A375 (cell line): Measurements from ENCODE around the gene URGCP. TPM values are rescaled to one million over a fixed set of nuclear protein-coding genes. Genes with fewer than 3 reads are reported as not detected.

Source experiments
- small RNA-seq: library from RNA; depleted of rRNA; stranded (forward); fragments of <200 nt; gene quantifications from one replicate; pipeline ENCODE3, GENCODE V24; 2014
- total RNA-seq: library from RNA; depleted of rRNA; stranded (reverse); fragments of >200 nt; shearing (Covaris generic); gene quantifications from 2 replicates; pipeline ENCODE4 v1.2.3, GENCODE V29; 2014; rRNA removed

The URGCP gene
- 24.5 and 36.2 TPM in 2 replicates for total RNA-seq

DNA sequence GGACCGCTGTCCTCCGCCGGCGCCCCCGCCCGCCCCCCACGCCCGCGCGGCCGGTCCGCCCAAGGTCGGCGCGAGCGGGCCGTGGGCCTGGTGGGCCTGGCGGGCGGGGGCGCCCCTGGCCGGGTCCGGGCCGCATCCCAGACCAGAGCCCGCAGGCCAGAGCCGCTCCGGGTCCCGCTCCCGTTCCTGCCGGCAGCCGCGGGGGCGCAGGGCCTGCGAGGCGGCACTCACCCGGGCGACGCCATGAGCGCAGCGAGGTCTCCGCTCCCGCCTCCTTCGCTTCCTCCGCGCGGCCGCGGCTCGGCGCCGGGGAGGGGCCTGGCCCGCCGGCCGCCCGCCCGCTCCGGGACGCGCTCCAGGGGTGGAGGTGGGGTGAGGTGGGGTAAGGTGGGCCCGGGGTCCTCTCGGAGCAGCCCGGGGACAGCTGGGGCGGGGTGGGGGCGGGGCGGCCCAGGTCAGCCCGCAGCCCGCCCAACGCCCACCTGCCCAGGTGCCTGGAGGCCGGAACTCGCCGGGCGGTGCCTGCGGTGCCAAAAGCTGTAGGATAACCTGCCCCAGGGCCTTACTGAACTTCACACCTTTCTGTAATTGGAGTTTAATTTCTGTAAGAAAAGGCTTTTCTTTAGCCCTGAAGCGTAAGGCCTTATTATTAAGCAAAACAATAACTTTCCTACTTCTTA lies at the start of gene URGCP:
Gene URGCP (minus strand): TSS at position 266 of the 680 bp plus-strand sequence. CDS start 21 bp downstream, at position 245.

DNA sequence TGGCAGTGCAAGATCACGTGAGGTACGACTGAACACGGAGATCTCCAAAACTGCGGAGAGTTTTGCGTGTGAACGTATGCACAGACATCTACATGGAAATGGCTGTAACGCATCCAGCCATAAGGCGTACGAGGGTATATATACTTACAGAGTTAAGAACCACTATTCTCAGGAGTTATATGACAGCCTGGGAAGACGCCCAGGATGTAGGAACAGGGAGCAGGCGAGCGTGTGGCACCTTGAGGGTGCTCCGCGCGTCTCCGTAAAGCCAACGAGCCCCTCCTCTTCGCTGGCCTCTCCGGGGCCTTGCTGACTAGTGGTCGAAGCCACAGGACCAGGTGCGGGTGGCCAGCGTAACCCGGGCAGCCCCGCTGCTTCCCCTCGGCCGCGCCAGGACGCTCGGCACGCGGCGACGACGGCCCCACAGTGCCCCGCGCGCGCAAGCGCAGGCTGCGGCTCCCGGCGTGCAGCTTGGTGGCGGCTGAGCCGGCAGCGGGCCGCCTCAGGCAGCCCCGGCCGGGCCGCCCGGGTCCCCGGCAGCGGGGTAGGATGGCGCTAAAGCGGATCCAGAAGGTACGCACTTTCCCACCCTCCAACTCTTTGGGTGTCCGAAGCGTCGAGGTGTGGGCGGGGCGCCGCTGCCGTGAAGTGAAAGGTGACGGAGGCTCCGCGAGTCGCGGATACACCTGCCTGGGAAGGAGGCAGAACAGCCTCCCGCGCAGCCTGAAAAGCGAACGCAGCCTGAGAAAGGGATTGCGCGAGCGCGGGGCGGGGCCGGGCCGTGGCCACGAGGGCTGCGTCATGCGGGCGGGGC lies 19.8 kb upstream of the URGCP start, which contains the start of gene UBE2D4:
Gene UBE2D4 (plus strand): TSS at position 453 of the 814 bp plus-strand sequence. CDS start 97 bp downstream, at position 550.

GRCh38 chr7:43869006-43869866 lies 37.2 kb downstream of the URGCP start, which contains the start of gene MRPS24:
TSS of gene MRPS24 (minus strand) at chr7:43869517. CDS start at chr7:43869495, 22 bp downstream.

Small RNA genes within 50 kb of the gene (small RNA-seq; reads per million reads assigned to genes)
- gene MRPS24: not detected

Other genes with a start within 250 kb of the URGCP start
- gene COA1, start 177.1 kb downstream of the URGCP start, total RNA-seq: 153 and 163 TPM in 2 replicates
- gene BLVRA, start 147.9 kb downstream of the URGCP start, total RNA-seq: 35.1 and 37.6 TPM in 2 replicates
- gene MRPS24, start 37.1 kb downstream of the URGCP start, total RNA-seq: 123 and 143 TPM in 2 replicates
- gene UBE2D4, start 19.8 kb upstream of the URGCP start, total RNA-seq: 8.2 and 10.5 TPM in 2 replicates
- not detected in 2 replicates for gene SPDYE1, start 91.3 kb upstream of the URGCP start, total RNA-seq
- gene DBNL, start 138.1 kb upstream of the URGCP start, total RNA-seq: 142 and 159 TPM in 2 replicates
- 2.6 and 3.0 TPM in 2 replicates for gene PGAM2, start 159.0 kb upstream of the URGCP start, total RNA-seq
- gene POLM, start 175.9 kb upstream of the URGCP start, total RNA-seq: 21.4 and 24.8 TPM in 2 replicates
- gene AEBP1, start 197.7 kb upstream of the URGCP start, total RNA-seq: 39.5 and 46.1 TPM in 2 replicates
- 161 and 173 TPM in 2 replicates for gene POLD2, start 217.0 kb upstream of the URGCP start, total RNA-seq
- gene MYL7, start 234.7 kb upstream of the URGCP start, total RNA-seq: not detected in 2 replicates